ENCODE results near the gene SH3PXD2B.

GRCh38 chr5:172433071-172433470, 21.3 kb downstream of the SH3PXD2B start:
- TF ChIP-seq CTCF (IDR thresholded peaks at IDR 0.05 in 8 of 11, conservative IDR thresholded peaks at IDR 0.05 in 3 of 11) = no peak
- no peak for TF ChIP-seq POLR2A (IDR thresholded peaks at IDR 0.05)
